Activated CD8-positive, alpha-beta T cell treated with anti-CD3 and anti-CD28 coated beads for 36 hours (primary cell): ENCODE results near the gene PRX. TPM values are rescaled to one million over a fixed set of nuclear protein-coding genes. Genes with fewer than 3 reads are reported as not detected.

Experiments used
- ATAC-seq: fragments of 200-7000 bp; cut with Tn5 transposase; one replicate; pipeline ENCODE4 v1.10.0; 2021; ENCODE audit warnings: mild to moderate bottlenecking, moderate library complexity
- CTCF ChIA-PET: fragments of 350-600 bp; sonication (Branson Sonifier 250); formaldehyde crosslinking; loops from one replicate; lab custom pipeline; 2021; ENCODE audit warnings: antibody characterized with exemption; lab: Charles Lee
- POLR2A ChIA-PET: fragments of 350-600 bp; sonication (Branson Sonifier 250); formaldehyde crosslinking; loops from one replicate; lab custom pipeline; 2021; ENCODE audit warnings: antibody characterized with exemption; lab: Charles Lee
- DNase-seq: peaks from one replicate; pipeline ENCODE4 v3.0.0-alpha.2; 2020
- H3K27ac Mint-ChIP-seq: one replicate; pipeline ENCODE4 v1.8.0; 2021; ENCODE audit warnings: mild to moderate bottlenecking, mixed read lengths
- H3K27me3 Mint-ChIP-seq: one replicate; pipeline ENCODE4 v1.8.0; 2021; ENCODE audit warnings: mixed read lengths
- H3K36me3 Mint-ChIP-seq: one replicate; pipeline ENCODE4 v1.8.0; 2021; ENCODE audit warnings: low read depth, mixed read lengths
- H3K4me1 Mint-ChIP-seq: one replicate; pipeline ENCODE4 v1.8.0; 2021; ENCODE audit warnings: low read depth, mixed read lengths
- H3K4me3 Mint-ChIP-seq: one replicate; pipeline ENCODE4 v1.8.0; 2021; ENCODE audit warnings: mild to moderate bottlenecking, moderate library complexity, mixed read lengths
- H3K9me3 Mint-ChIP-seq: one replicate; pipeline ENCODE4 v1.8.0; 2021; ENCODE audit warnings: mixed read lengths
- CTCF ChIP-seq: fragments of 200-600 bp; IDR thresholded peaks from one replicate; pipeline ENCODE4 v1.8.0; 2022; ENCODE audit warnings: antibody characterized with exemption, mild to moderate bottlenecking
- intact Hi-C: fragments of 100-400 bp; cut with micrococcal nuclease; formaldehyde crosslinking; loops from one replicate; pipeline ENCODE4 v1.10.0; 2022
- total RNA-seq, 2 experiments: library from RNA; stranded (reverse); gene quantifications; one replicate each; pipeline ENCODE4 v1.2.3, GENCODE V29; 2021

PRX gene
- total RNA-seq, 2 experiments from 2014 or later: 1.2 TPM

GRCh38 chr19:40393894-40394815 is 19.0 kb downstream of the PRX start:
- Mint-ChIP-seq H3K27me3 (no peaks in the 10 kb centered on the region), H3K4me3 (no peak overlapping the region), H3K27ac (no peak overlapping the region), H3K9me3 (no peaks in the 10 kb centered on the region), H3K4me1 (peaks cover 5% of the 10 kb centered on the region), H3K36me3 (no peaks in the 10 kb centered on the region)
- intact Hi-C loops: no loop called here
- TF ChIP-seq CTCF: no peak
- POLR2A ChIA-PET: interaction anchor here (1.0 kb wide), 1 partner anchor 27 kb away, joined by 3 read pairs; no protein-coding TSS in a partner anchor
- ATAC-seq (no peak), DNase-seq (no peak)
- CTCF ChIA-PET: interaction anchor here (1.0 kb wide), 1 partner anchor 70 kb away, joined by 3 read pairs; no protein-coding TSS in a partner anchor

GRCh38 chr19:40392894-40393517 is 20.2 kb downstream of the PRX start:
- no peak overlapping the region for H3K4me3 Mint-ChIP-seq
- no peak for TF ChIP-seq CTCF
- no peaks in the 10 kb centered on the region for H3K27me3 Mint-ChIP-seq
- DNase-seq (no peak), ATAC-seq (no peak)
- CTCF ChIA-PET: no interaction called here
- H3K4me1 Mint-ChIP-seq: no peaks in the 10 kb centered on the region
- no peak overlapping the region for H3K27ac Mint-ChIP-seq
- POLR2A ChIA-PET: no interaction called here
- intact Hi-C loops: no loop called here
- no peaks in the 10 kb centered on the region for H3K36me3 Mint-ChIP-seq
- no peaks in the 10 kb centered on the region for H3K9me3 Mint-ChIP-seq

GRCh38 chr19:40392123-40392522 is 21.1 kb downstream of the PRX start:
- Mint-ChIP-seq H3K4me3 (no peak overlapping the region), H3K27me3 (no peaks in the 10 kb centered on the region), H3K4me1 (no peaks in the 10 kb centered on the region), H3K27ac (no peak overlapping the region), H3K36me3 (no peaks in the 10 kb centered on the region), H3K9me3 (no peaks in the 10 kb centered on the region)
- no peak for TF ChIP-seq CTCF
- DNase-seq: no peak
- POLR2A ChIA-PET: no interaction called here
- CTCF ChIA-PET: no interaction called here
- ATAC-seq: no peak
- intact Hi-C loops: no loop called here

- no peaks in the 10 kb centered on the region for H3K4me1 Mint-ChIP-seq
- TF ChIP-seq CTCF: no peak
- no peak within 1 kb of the TSS for H3K4me3 Mint-ChIP-seq
- ChIA-PET CTCF (interaction anchor here (1.2 kb wide), 1 partner anchor 85 kb away, joined by 3 read pairs; no protein-coding TSS in a partner anchor), POLR2A (no interaction called here)
- H3K36me3 Mint-ChIP-seq: no peaks in the 10 kb centered on the region
- ATAC-seq: no peak
- no peaks in the 10 kb centered on the region for H3K27me3 Mint-ChIP-seq
- no peaks in the 10 kb centered on the region for H3K9me3 Mint-ChIP-seq
- intact Hi-C loops: no loop called here
- H3K27ac Mint-ChIP-seq: no peak within 1 kb of the TSS
- DNase-seq: no peak
These were observed 23.0 kb downstream of the PRX start, which contains the start of gene HIPK4 for GRCh38 chr19:40390084-40390742. HIPK4 (minus strand) TSS chr19:40390181; CDS start chr19:40389902, 279 bp downstream.
